Measurements from ENCODE around the gene GON7.
"Not testable (repeated sequence)": the region's sequence is repeated elsewhere in the genome, so short reads cannot be mapped to it uniquely, and the experiment has no call there.

Gene GON7

DNA sequence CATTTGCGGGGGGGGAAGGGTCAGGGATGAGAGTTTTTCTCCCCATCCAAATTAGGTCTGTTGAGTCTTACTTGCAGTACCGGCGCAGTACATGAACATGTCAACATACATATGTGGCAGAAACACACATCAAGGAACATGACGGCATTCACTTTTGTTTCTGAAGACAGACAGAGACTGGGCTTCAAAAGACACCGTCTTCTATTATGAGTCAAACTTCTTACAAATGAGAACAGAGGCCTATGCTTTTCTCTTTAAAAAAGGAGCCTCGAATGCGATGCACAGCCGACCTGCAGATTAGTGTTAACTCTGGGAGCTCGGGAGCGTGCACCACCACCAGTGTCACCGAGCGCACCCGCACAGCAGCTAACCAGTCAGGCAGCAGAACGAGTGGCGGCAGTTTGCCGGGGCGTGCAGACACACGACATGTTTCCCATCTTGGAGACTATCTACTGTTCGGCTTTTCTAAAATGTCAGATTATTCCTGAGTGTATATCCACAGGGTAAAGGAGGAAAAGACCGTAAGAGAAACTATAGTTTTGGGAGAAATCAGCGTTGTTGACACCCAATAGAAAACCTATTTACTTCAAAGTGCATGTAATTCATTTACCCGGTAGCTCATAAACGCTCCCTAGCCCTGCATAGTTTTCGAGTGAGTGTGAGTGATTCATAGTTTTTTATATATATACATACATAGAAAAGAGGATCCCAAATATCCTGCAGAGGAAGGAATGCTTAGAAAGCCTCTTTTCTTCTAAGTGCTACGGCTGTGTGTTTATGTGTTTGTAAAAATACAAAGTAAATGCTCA is 33.2 kb upstream of the GON7 start:
- no peak overlapping the region for H3K4me3 ChIP-seq
- H3K27ac ChIP-seq: no peak overlapping the region
- no peaks in the 10 kb centered on the region for H3K4me1 ChIP-seq
- no peak for TF ChIP-seq CTCF (IDR thresholded peaks at IDR 0.05)
- peaks cover 38 to 60% (median 41%) of the 10 kb centered on the region in 3 donors for H3K36me3 ChIP-seq
- no peaks in the 10 kb centered on the region for H3K9me3 ChIP-seq
- intact Hi-C loops (cut with DNase I; ENCODE audit: low total_unique reads): no loop called here
- no peaks in the 10 kb centered on the region for H3K27me3 ChIP-seq
- DNase-seq: no peak

GRCh38 chr14:93234798-93235197 is 27.9 kb upstream of the GON7 start:
- intact Hi-C loops (cut with DNase I; ENCODE audit: low total_unique reads): no loop called here
- DNase-seq: no peak
- H3K9me3 ChIP-seq: no peaks in the 10 kb centered on the region
- H3K4me3 ChIP-seq: no peak overlapping the region
- H3K27me3 ChIP-seq: no peaks in the 10 kb centered on the region
- no peak for TF ChIP-seq CTCF (IDR thresholded peaks at IDR 0.05)
- no peak overlapping the region for H3K27ac ChIP-seq
- peaks cover 0 to 8% (median 1%) of the 10 kb centered on the region in 3 donors for H3K36me3 ChIP-seq
- peaks cover 0 to 16% (median 6%) of the 10 kb centered on the region in 4 donors for H3K4me1 ChIP-seq

- intact Hi-C loops (cut with DNase I; ENCODE audit: low total_unique reads); DNase-seq; H3K4me3 ChIP-seq; H3K9me3 ChIP-seq; H3K27ac ChIP-seq; H3K27me3 ChIP-seq: not testable (repeated sequence)
- peaks cover 4 to 15% (median 6%) of the 10 kb centered on the region in 3 donors for H3K36me3 ChIP-seq
- peaks cover 0 to 16% (median 6%) of the 10 kb centered on the region in 4 donors for H3K4me1 ChIP-seq
Observed at GRCh38 chr14:93233078-93233477, 26.2 kb upstream of the GON7 start.

DNA sequence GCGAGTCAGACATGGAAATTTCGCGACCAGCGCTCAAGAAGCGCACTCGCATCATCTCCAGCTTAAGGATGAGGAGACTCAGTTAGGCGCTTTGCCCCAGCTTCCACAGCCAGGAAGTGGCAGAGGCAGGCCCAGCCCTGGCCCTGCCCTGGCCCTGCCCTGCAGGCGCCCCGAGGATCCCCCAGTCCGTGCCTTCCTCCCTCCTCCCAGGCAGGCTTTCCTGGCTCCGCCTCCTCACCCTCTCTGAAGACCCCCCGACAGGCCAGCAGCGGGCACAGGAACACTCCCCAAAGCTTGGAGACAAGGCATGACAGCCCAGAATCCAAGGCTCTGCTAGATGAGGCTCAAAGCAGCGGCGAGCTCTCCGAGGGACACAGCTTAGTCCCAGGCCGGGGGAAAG is 25.3 kb upstream of the GON7 start:
- H3K27ac ChIP-seq: no peak overlapping the region
- TF ChIP-seq CTCF (IDR thresholded peaks at IDR 0.05): no peak
- H3K9me3 ChIP-seq: no peaks in the 10 kb centered on the region
- H3K4me3 ChIP-seq: peak overlapping the region in 1 of 2 donors; percentile 43
- H3K4me1 ChIP-seq: peaks cover 0 to 16% (median 6%) of the 10 kb centered on the region in 4 donors
- peaks cover 13 to 24% (median 16%) of the 10 kb centered on the region in 3 donors for H3K36me3 ChIP-seq
- DNase-seq: no peak
- H3K27me3 ChIP-seq: no peaks in the 10 kb centered on the region
- intact Hi-C loops (cut with DNase I; ENCODE audit: low total_unique reads): no loop called here

DNA sequence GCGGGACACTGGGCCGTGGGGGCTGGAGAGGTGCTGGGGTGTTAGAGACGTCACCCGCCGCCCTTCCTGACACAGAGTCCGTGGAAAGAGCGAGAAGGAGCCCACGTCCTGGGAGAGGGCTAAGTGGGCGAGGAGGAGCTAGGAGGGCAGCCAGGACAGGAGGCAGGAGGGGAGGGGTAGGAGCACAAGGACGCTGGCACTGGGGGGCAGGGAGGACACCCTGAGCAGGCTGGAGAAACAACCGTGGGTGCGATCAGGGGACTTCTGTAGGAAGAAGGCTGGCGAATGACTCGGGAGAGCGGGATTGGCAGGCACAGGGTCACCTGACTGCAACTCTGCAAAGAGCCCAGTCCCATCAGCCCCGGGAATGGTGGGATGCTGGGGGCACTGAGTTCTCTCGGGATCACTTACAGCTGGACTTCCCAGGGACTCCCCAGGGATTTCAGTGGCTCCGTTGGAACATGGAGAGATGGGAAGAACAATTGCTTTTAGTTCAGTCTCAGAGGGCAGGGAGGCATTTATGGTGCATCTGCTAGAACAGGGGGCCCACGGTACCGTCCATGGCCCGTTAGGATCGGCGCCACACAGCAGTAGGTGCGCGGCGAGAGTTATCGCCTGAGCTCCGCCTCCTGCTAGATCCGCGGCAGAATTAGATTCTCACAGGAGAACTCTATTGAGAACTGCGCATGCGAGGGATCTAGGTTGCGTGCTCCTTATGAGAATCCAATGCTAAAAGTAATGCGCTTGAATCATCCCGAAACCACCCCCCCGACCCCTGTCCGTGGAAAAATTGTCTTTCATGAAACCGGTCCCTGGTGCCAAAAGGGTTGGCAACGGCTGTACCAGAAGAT is 24.5 kb upstream of the GON7 start:
- Histone ChIP-seq H3K36me3 (peaks cover 18 to 32% (median 23%) of the 10 kb centered on the region in 3 donors), H3K9me3 (no peaks in the 10 kb centered on the region), H3K27me3 (no peaks in the 10 kb centered on the region), H3K27ac (no peak overlapping the region), H3K4me1 (peaks cover 0 to 16% (median 6%) of the 10 kb centered on the region in 4 donors), H3K4me3 (peak overlapping the region; percentile 40 to 43)
- DNase-seq: no peak
- intact Hi-C loops (cut with DNase I; ENCODE audit: low total_unique reads): no loop called here
- TF ChIP-seq CTCF (IDR thresholded peaks at IDR 0.05): no peak

- Histone ChIP-seq H3K9me3 (no peaks in the 10 kb centered on the region), H3K36me3 (peaks cover 23 to 40% (median 26%) of the 10 kb centered on the region in 3 donors), H3K27me3 (no peaks in the 10 kb centered on the region), H3K4me3 (no peak overlapping the region), H3K27ac (no peak overlapping the region), H3K4me1 (peaks cover 0 to 16% (median 6%) of the 10 kb centered on the region in 4 donors)
- intact Hi-C loops (cut with DNase I; ENCODE audit: low total_unique reads): no loop called here
- no peak for TF ChIP-seq CTCF (IDR thresholded peaks at IDR 0.05)
- no peak for DNase-seq
Observed at GRCh38 chr14:93230539-93230938, 23.7 kb upstream of the GON7 start.
